K562 (cell line): Measurements from ENCODE around the gene UPF1. TPM values are rescaled to one million over a fixed set of nuclear protein-coding genes. Genes with fewer than 3 reads are reported as not detected.

Experiments used
- BRD4 ChIP-seq: fragments of 200-600 bp; sonication (generic); IDR thresholded peaks from 2 replicates; pipeline ENCODE4 v1.6.1; 2017; ENCODE audit warnings: inconsistent platforms
- CC2D1A ChIP-seq: fragments of 450-650 bp; IDR thresholded peaks from 2 replicates; pipeline ENCODE4 v1.6.1; 2017; ENCODE audit warnings: mild to moderate bottlenecking
- HIVEP1 ChIP-seq: fragments of 250-450 bp; sonication (Bioruptor Pico); IDR thresholded peaks from 2 replicates; pipeline ENCODE4 v1.4.0; 2020; ENCODE audit warnings: mild to moderate bottlenecking
- IFI16 ChIP-seq: fragments of 250-450 bp; sonication (Bioruptor Pico); IDR thresholded peaks from 2 replicates; pipeline ENCODE4 v2.1.2; 2022; ENCODE audit warnings: mild to moderate bottlenecking, inconsistent platforms
- KDM2B ChIP-seq: fragments of 250-450 bp; sonication (Bioruptor Pico); IDR thresholded peaks from 2 replicates; pipeline ENCODE4 v1.8.0; 2021; ENCODE audit warnings: mild to moderate bottlenecking, moderate library complexity
- L3MBTL2 ChIP-seq: fragments of 450-650 bp; IDR thresholded peaks from 2 replicates; pipeline ENCODE4 v1.6.1; 2016; ENCODE audit warnings: mild to moderate bottlenecking, moderate library complexity
- MYBL2 ChIP-seq, 2 experiments: fragments of 450-650 bp in 1 of 2; sonication (generic) in 1 of 2; formaldehyde crosslinking in 1 of 2; IDR thresholded peaks; 2 replicates each; pipeline versions ENCODE4 v1.6.1 to v1.8.1; 2017 to 2022; ENCODE audit warnings: borderline replicate concordance in 1 of 2, inconsistent platforms in 1 of 2, low read depth in 1 of 2, mild to moderate bottlenecking in 1 of 2, missing genetic modification reagents in 1 of 2, moderate library complexity in 1 of 2
- NR3C1 ChIP-seq: sonication (generic); formaldehyde crosslinking; IDR thresholded peaks from 2 replicates; pipeline ENCODE4 v1.8.1; 2022; ENCODE audit warnings: missing genetic modification reagents
- POLR3G ChIP-seq: IDR thresholded peaks from 2 replicates; pipeline ENCODE4 v1.6.1; 2011; ENCODE audit not compliant: insufficient read length, insufficient replicate concordance; ENCODE audit errors: extremely low read depth
- SMC3 ChIP-seq: conservative IDR thresholded peaks from 2 replicates; pipeline ENCODE4 v1.6.1; 2011; ENCODE audit warnings: low read depth, low read length, improper control_type of control experiment; ENCODE audit not compliant: insufficient read depth
- SP1 ChIP-seq: sonication (generic); formaldehyde crosslinking; IDR thresholded peaks from 2 replicates; pipeline ENCODE4 v1.8.1; 2022; ENCODE audit warnings: mild to moderate bottlenecking, missing genetic modification reagents
- TEAD1 ChIP-seq, 2 experiments: fragments of 450-650 bp in 1 of 2; sonication (generic) in 1 of 2; formaldehyde crosslinking; IDR thresholded peaks; 2 replicates each; pipeline versions ENCODE4 v1.4.0 to v1.8.0; 2020 to 2022; ENCODE audit warnings: mild to moderate bottlenecking in 2 of 2, missing genetic modification reagents in 1 of 2
- TSC22D4 ChIP-seq: fragments of 450-650 bp; IDR thresholded peaks from 2 replicates; pipeline ENCODE4 v1.6.1; 2016; ENCODE audit warnings: missing genetic modification characterization, missing biosample characterization, control low read depth
- XRCC3 ChIP-seq: fragments of 450-650 bp; IDR thresholded peaks from 2 replicates; pipeline ENCODE4 v1.6.1; 2017; ENCODE audit warnings: mild to moderate bottlenecking, moderate library complexity
- ZNF354B ChIP-seq: fragments of 250-450 bp; sonication (Bioruptor Pico); IDR thresholded peaks from 2 replicates; pipeline ENCODE4 v1.4.0; 2020
- ZNF668 ChIP-seq: fragments of 250-450 bp; sonication (Bioruptor Pico); IDR thresholded peaks from 2 replicates; pipeline ENCODE4 v1.8.0; 2022; ENCODE audit warnings: mild to moderate bottlenecking, inconsistent platforms
- polyA plus RNA-seq, 8 experiments: library from polyadenylated mRNA; depleted of rRNA in 4 of 8; stranded (reverse) in 5 of 8; unstranded in 3 of 8; fragments of >200 nt; fragmentation: Nextera tagmentation in 2 of 8; fragmentation: Illumina TruSeq in 1 of 8; extraction: Ambion mirVana in 2 of 8; extraction: Trizol in 1 of 8; gene quantifications; 2 replicates each; pipeline versions ENCODE4 v1.2.1 to v1.2.3, GENCODE V29; 2011 to 2014; ENCODE audit warnings: inconsistent platforms in 1 of 8, missing spikeins in 1 of 8
- total RNA-seq, 7 experiments: library from RNA; depleted of rRNA in 6 of 7; stranded (reverse); fragments of >200 nt in 6 of 7; fragmentation: Illumina TruSeq in 2 of 7; extraction: Trizol in 2 of 7; gene quantifications; 2 replicates each; pipeline versions ENCODE4 v1.2.1 to v1.2.3, GENCODE V29; 2011 to 2021; ENCODE audit warnings: low replicate concordance in 1 of 7
- TF ChIP-seq, protein P1 (sequence below): IDR thresholded peaks from 2 replicates; pipeline ENCODE4 v1.6.1; 2016; ENCODE audit warnings: missing genetic modification characterization, missing compliant biosample characterization
- TF ChIP-seq, protein P2 (sequence below): fragments of 450-650 bp; formaldehyde crosslinking; IDR thresholded peaks from 2 replicates; pipeline ENCODE4 v1.4.0; 2020; ENCODE audit warnings: mild to moderate bottlenecking, moderate library complexity
- TF ChIP-seq, protein P3 (sequence below), 3 experiments: IDR thresholded peaks in 2 of 3; conservative IDR thresholded peaks in 1 of 3; 2 replicates each; pipeline ENCODE4 v1.5.1; 2011 to 2012; ENCODE audit warnings: low read length in 3 of 3, mild to moderate bottlenecking in 3 of 3, control low read depth in 2 of 3, improper control_type of control experiment in 1 of 3, inconsistent platforms in 1 of 3, low read depth in 1 of 3, mixed read lengths in 1 of 3, moderate library complexity in 1 of 3; ENCODE audit not compliant: insufficient read depth in 2 of 3
- TF ChIP-seq, protein P4 (sequence below): IDR thresholded peaks from 2 replicates; pipeline ENCODE4 v1.6.1; 2012; ENCODE audit warnings: low read depth, low read length, improper control_type of control experiment, borderline replicate concordance

The UPF1 gene
- total and polyA plus RNA-seq, 9 of the 15 experiments (the other 6 are each of a cell fraction or from before 2014, with no cell fraction given): 0.34 to 103 (median 27.9) TPM

DNA sequence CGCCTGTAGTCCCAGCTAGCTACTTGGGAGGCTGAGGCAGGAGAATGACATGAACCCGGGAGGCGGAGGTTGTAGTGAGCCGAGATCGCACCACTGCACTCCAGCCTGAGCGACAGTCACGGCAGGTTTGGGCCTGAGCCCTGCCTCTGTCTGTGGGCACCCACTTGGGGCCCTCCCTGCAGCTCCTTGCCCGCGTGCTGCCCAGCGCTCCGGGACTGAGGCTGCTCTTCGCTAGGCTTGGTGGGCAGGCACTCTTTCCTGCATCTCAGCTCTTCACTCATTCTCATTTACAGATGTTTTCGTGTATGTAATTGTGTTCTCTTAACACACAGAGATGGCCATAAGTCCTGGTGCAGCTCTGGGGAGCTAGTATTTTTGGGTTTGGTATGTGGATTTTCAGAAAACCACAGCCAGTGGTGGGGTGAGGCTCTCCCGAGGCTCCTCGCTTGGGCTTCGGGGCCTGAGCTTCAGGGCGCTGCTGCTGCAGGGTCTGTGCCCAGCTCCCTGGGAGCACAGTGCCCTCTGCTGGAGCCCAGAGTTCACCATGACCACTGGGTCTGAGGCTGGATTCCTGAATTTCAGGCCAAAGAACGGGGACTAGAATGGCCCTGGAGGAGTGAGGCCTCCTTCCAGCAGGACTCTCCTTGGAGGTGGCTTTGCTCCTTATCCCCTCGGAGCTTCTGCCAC lies 15.2 kb downstream of the UPF1 start (continued):
- TF ChIP-seq IFI16 (CRISPR knock-in tag) (no peak), POLR3G (no peak), TEAD1 (CRISPR knock-in tag; IDR thresholded peaks at IDR 0.05) (no peak), KDM2B (CRISPR knock-in tag) (no peak), L3MBTL2 (no peak), SP1 (CRISPR knock-in tag) (no peak), ZNF668 (CRISPR knock-in tag) (no peak), MYBL2 (IDR thresholded peaks at IDR 0.05; ENCODE audit: low read depth) (no peak), MYBL2 (CRISPR knock-in tag; IDR thresholded peaks at IDR 0.05; ENCODE audit: borderline replicate concordance) (no peak), BRD4 (no peak), TSC22D4 (tag) (no peak), HIVEP1 (CRISPR knock-in tag) (no peak), ZNF354B (CRISPR knock-in tag) (no peak), CC2D1A (no peak), SMC3 (peak; percentile 74), NR3C1 (CRISPR knock-in tag) (no peak), XRCC3 (no peak)
- TF ChIP-seq, protein P1, sequence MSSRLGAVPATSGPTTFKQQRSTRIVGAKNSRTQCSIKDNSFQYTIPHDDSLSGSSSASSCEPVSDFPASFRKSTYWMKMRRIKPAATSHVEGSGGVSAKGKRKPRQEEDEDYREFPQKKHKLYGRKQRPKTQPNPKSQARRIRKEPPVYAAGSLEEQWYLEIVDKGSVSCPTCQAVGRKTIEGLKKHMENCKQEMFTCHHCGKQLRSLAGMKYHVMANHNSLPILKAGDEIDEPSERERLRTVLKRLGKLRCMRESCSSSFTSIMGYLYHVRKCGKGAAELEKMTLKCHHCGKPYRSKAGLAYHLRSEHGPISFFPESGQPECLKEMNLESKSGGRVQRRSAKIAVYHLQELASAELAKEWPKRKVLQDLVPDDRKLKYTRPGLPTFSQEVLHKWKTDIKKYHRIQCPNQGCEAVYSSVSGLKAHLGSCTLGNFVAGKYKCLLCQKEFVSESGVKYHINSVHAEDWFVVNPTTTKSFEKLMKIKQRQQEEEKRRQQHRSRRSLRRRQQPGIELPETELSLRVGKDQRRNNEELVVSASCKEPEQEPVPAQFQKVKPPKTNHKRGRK (tag): no peak
- TF ChIP-seq, protein P2, sequence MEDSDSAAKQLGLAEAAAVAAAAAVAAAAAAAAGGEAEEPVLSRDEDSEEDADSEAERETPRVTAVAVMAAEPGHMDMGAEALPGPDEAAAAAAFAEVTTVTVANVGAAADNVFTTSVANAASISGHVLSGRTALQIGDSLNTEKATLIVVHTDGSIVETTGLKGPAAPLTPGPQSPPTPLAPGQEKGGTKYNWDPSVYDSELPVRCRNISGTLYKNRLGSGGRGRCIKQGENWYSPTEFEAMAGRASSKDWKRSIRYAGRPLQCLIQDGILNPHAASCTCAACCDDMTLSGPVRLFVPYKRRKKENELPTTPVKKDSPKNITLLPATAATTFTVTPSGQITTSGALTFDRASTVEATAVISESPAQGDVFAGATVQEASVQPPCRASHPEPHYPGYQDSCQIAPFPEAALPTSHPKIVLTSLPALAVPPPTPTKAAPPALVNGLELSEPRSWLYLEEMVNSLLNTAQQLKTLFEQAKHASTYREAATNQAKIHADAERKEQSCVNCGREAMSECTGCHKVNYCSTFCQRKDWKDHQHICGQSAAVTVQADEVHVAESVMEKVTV (CRISPR knock-in tag): peak; percentile 19; the same call in 1 of the 2 replicates
- TF ChIP-seq, protein P3, sequence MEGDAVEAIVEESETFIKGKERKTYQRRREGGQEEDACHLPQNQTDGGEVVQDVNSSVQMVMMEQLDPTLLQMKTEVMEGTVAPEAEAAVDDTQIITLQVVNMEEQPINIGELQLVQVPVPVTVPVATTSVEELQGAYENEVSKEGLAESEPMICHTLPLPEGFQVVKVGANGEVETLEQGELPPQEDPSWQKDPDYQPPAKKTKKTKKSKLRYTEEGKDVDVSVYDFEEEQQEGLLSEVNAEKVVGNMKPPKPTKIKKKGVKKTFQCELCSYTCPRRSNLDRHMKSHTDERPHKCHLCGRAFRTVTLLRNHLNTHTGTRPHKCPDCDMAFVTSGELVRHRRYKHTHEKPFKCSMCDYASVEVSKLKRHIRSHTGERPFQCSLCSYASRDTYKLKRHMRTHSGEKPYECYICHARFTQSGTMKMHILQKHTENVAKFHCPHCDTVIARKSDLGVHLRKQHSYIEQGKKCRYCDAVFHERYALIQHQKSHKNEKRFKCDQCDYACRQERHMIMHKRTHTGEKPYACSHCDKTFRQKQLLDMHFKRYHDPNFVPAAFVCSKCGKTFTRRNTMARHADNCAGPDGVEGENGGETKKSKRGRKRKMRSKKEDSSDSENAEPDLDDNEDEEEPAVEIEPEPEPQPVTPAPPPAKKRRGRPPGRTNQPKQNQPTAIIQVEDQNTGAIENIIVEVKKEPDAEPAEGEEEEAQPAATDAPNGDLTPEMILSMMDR (IDR thresholded peaks at IDR 0.05 in 2 of 3, conservative IDR thresholded peaks at IDR 0.05 in 1 of 3; ENCODE audit: insufficient read depth in 2 of 3, low read depth in 1 of 3, low read length in 3 of 3): peak; percentile 78 to 80 (median 80)
- TF ChIP-seq, protein P4, sequence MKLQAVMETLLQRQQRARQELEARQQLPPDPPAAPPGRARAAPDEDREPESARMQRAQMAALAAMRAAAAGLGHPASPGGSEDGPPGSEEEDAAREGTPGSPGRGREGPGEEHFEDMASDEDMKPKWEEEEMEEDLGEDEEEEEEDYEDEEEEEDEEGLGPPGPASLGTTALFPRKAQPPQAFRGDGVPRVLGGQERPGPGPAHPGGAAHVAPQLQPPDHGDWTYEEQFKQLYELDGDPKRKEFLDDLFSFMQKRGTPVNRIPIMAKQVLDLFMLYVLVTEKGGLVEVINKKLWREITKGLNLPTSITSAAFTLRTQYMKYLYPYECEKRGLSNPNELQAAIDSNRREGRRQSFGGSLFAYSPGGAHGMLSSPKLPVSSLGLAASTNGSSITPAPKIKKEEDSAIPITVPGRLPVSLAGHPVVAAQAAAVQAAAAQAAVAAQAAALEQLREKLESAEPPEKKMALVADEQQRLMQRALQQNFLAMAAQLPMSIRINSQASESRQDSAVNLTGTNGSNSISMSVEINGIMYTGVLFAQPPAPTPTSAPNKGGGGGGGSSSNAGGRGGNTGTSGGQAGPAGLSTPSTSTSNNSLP: no peak
